AG09309 (cell line): ENCODE data around the gene ZNF541.

Experiments
- DNase-seq: peaks from one replicate; pipeline ENCODE4 v3.0.0-alpha.2; 2010; ENCODE audit warnings: low read depth
- H3K4me3 ChIP-seq: 2 replicates; pipeline ENCODE4 v1.5.1; 2011; ENCODE audit warnings: mild to moderate bottlenecking, low read depth, low read length, moderate library complexity; ENCODE audit not compliant: control insufficient read depth
- TF ChIP-seq, protein P1 (sequence below): IDR thresholded peaks from 2 replicates; pipeline ENCODE4 v1.5.1; 2011; ENCODE audit warnings: mild to moderate bottlenecking, low read depth, low read length, inconsistent platforms; ENCODE audit not compliant: insufficient read depth, control insufficient read depth; ENCODE audit errors: missing control alignments

Gene ZNF541

DNA sequence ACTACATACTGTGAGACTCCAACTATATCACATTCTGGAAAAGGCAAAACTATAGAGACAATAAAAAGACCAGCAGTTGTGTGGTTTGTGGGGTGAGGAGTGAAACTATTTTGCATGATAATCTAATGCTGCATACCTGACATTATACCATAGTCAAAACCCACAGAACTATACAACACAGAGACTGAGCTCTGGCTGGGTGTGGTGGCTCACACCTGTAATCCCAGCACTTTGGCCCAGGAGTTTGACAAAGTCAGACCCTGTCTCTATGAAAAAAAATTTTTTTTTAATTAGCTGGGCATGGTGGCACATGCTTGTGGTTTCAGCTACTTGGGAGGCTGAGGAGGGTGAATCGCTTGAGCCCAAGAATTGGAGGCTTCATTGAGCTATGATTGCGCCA lies 11.9 kb downstream of the ZNF541 start:
- TF ChIP-seq, protein P1, sequence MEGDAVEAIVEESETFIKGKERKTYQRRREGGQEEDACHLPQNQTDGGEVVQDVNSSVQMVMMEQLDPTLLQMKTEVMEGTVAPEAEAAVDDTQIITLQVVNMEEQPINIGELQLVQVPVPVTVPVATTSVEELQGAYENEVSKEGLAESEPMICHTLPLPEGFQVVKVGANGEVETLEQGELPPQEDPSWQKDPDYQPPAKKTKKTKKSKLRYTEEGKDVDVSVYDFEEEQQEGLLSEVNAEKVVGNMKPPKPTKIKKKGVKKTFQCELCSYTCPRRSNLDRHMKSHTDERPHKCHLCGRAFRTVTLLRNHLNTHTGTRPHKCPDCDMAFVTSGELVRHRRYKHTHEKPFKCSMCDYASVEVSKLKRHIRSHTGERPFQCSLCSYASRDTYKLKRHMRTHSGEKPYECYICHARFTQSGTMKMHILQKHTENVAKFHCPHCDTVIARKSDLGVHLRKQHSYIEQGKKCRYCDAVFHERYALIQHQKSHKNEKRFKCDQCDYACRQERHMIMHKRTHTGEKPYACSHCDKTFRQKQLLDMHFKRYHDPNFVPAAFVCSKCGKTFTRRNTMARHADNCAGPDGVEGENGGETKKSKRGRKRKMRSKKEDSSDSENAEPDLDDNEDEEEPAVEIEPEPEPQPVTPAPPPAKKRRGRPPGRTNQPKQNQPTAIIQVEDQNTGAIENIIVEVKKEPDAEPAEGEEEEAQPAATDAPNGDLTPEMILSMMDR: no peak
- DNase-seq: no peak
- H3K4me3 ChIP-seq: no peak overlapping the region

DNA sequence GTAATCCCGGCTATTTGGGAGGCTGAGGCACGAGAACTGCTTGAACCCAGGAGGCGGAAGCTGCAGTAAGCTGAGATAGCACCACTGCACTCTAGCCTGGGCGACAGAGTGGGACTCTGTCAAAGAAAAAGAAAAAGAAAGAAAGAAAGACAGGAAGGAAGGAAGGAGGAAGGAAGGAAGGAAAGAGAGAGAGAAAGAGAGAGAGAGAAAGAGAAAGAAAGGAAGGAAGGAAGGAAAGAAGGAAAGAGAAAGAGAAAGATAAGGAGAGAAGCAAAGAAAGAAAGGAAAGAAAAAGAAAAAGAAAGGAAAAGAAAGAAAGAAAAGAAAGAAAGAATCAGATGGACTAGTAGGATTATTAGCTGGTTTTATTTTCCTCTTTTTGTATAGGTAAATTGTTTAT lies 22.8 kb downstream of the ZNF541 start:
- no peak for DNase-seq
- H3K4me3 ChIP-seq: no peak overlapping the region
- TF ChIP-seq, protein P1: no peak

DNA sequence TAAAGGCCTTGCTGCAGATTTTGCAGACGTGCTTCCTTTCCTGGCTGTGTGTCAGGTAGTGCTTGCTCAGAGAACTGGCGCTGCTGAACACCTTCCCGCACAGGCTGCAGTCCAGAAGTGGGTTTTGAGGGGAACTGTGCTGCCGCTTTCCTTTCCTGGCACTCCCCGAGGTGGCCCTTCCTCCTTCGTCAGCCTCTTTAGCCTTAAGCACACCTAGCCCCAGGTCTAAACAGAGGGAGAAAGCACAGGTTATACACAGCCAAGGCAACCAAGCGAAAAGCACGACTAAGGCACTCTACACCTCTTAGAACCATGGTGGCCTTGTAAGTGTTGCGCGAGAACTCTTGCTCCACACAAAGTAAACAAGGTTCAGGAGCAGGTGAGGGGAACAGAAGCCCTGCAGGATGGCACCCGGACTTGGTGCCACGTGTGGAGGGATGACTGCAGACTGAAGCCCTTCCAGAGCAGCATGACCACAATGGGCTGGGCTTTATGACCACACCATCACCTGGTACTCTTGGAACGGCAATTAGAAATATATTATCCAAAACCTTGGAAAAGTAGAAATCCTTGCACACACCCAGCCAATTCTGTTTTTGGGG lies 23.6 kb downstream of the ZNF541 start:
- H3K4me3 ChIP-seq: no peak overlapping the region
- TF ChIP-seq, protein P1: no peak
- DNase-seq: no peak

DNA sequence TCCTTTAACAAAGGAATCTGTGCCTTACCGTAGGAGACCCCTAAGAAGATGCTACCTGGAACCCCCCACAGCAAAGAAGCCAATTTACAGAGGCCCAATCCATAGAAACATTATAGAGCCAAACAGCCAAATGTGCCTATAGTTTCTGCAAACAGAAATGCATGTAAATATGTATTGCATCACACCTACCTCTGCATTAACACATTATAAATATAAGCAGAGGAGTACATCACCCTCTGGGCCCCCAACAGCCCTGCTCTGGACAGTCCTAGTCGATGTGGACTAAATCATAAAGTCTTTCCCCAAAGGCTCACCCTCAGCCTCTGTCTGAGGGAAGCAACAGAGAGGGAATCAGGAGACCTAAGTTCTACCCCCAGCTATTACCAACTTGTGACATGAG lies 25.7 kb downstream of the ZNF541 start:
- TF ChIP-seq, protein P1: no peak
- DNase-seq: no peak
- H3K4me3 ChIP-seq: no peak overlapping the region

DNA sequence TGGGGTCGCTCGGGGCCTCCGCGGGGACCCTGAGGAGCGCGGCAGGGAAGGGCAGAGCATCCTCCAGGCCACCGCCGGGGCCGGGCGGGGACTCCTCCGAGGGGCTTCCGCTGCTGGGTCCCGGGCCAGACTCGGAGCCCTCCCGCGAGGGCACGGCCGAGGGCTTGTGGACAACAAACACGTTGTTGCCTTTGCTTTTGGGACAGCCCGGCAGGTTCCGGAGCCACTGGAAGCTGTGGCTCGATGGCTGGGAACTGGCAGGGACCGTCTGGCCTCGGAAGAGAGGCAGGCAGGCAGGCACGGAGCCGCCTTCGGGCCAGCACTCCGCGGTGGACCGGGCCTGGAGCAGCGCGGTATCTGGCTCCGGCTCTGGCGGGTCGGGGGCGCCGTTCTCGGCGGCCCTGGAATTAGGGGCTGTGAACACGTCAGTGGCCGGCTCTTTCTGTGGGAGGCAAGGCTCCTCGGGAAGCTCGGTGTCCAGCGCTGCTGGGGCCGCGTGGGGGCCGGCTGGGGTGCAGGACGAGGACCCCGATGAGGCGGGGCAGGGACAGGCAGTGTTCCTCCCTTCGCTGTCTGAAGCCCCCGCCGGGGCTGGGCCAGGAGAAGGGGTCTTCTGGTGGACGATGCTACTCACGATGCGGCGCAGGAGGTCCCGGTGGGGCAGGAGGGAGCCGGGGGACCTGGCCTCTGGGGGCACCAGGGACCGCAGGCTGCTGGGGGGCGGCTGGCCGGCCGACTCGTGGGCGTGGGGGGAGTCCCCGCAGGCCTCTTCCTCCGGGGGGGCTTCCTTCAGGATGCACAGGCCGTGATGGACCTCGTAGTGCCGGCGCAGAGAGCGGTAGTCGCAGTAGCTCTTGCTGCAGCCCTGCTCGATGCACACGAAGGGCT lies 27.6 kb downstream of the ZNF541 start:
- TF ChIP-seq, protein P1: no peak
- no peak for DNase-seq
- H3K4me3 ChIP-seq: no peak overlapping the region

DNA sequence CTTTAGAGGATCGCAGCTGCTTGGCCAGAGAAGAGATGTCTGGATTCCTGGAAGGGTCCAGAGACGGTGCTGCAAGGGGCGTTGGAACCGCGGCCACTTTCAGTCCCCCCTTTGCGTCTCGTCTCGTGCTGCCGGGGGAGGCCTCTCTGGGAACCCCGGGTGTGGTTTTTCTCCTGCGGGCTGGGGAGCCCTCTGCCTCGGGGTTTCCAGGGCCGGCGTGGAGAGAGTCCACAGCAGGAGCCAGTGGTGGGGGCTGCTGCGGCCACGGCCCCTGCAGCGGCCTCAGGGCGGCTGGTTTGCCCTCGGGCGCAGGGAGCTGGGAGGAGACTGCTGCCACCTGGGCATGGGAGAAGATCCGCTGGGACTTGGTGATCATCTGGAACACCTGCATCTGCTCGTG lies 28.5 kb downstream of the ZNF541 start:
- TF ChIP-seq, protein P1: no peak
- H3K4me3 ChIP-seq: no peak overlapping the region
- no peak for DNase-seq

DNA sequence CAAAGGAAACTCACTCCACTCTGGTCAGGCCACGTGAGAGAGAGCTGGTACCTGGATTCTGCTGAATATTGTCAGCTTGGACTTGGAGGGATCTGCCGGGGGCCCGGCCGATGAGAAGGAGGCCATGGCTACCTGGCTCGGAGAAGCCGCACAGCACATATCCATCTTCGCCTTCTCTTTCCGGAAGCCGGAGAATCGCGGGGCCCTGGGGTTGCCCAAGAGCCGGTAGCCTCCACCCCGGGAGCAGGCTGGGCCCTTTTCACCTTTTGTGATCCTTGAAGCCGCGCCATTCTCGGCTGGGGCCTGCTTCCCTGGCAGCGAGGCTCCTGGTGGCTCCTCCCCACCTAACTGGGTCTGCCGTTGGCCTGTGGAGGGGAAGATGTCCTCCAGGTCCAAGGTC lies 28.9 kb downstream of the ZNF541 start:
- TF ChIP-seq, protein P1: no peak
- H3K4me3 ChIP-seq: no peak overlapping the region
- no peak for DNase-seq
